CD4-positive, alpha-beta T cell (primary cell): ENCODE results near the gene RAB5A. TPM values are rescaled to one million over a fixed set of nuclear protein-coding genes. Genes with fewer than 3 reads are reported as not detected.

Experiments used
- ATAC-seq: fragments of 200-7000 bp; cut with Tn5 transposase; one replicate; pipeline ENCODE4 v1.10.0; 2022; ENCODE audit warnings: mild to moderate bottlenecking; ENCODE audit not compliant: poor library complexity
- CTCF ChIA-PET: fragments of 350-600 bp; sonication (Branson Sonifier 250); formaldehyde crosslinking; loops from one replicate; lab custom pipeline; 2021; ENCODE audit warnings: antibody characterized with exemption, inconsistent platforms; lab: Charles Lee
- POLR2A ChIA-PET: fragments of 350-600 bp; sonication (Branson Sonifier 250); formaldehyde crosslinking; loops from one replicate; lab custom pipeline; 2021; ENCODE audit warnings: antibody characterized with exemption, inconsistent platforms; lab: Charles Lee
- DNase-seq, 14 experiments: peaks; one replicate each; pipeline ENCODE4 v3.0.0-alpha.2; 2013 to 2020; ENCODE audit warnings: mixed read lengths in 2 of 14
- H3K27ac ChIP-seq, 2 donors: one replicate each; pipeline versions ENCODE4 v1.5.1 to v1.7.0; 2013; ENCODE audit warnings: low read length in 2 of 2, low read depth in 1 of 2, mild to moderate bottlenecking in 1 of 2
- H3K27me3 ChIP-seq, 2 experiments: 1 replicate in 1 of 2; 2 replicates in 1 of 2; pipeline versions ENCODE4 v1.6.1 to v1.7.0; 2013; ENCODE audit warnings: low read length in 2 of 2, control low read depth in 1 of 2, mild to moderate bottlenecking in 1 of 2, moderate library complexity in 1 of 2; ENCODE audit not compliant: insufficient read depth in 2 of 2, control insufficient read depth in 1 of 2
- H3K36me3 ChIP-seq: one replicate; pipeline ENCODE4 v1.6.1; 2013; ENCODE audit warnings: low read length, control low read depth; ENCODE audit not compliant: insufficient read depth
- H3K4me1 ChIP-seq: one replicate; pipeline ENCODE4 v1.6.1; 2013; ENCODE audit warnings: low read length, control low read depth; ENCODE audit not compliant: insufficient read depth
- H3K4me3 ChIP-seq: one replicate; pipeline ENCODE4 v1.5.1; 2013; ENCODE audit warnings: mild to moderate bottlenecking, low read length, moderate library complexity
- H3K9me3 ChIP-seq, 2 experiments: 1 replicate in 1 of 2; 2 replicates in 1 of 2; pipeline versions ENCODE4 v1.6.1 to v1.7.0; 2013; ENCODE audit warnings: low read length in 2 of 2, mild to moderate bottlenecking in 2 of 2, control low read depth in 1 of 2, moderate library complexity in 1 of 2; ENCODE audit not compliant: control insufficient read depth in 1 of 2, insufficient read depth in 1 of 2
- H3K27ac Mint-ChIP-seq: one replicate; pipeline ENCODE4 v1.8.0; 2020; ENCODE audit warnings: mixed read lengths
- H3K27me3 Mint-ChIP-seq: one replicate; pipeline ENCODE4 v1.8.0; 2021; ENCODE audit warnings: mixed read lengths
- H3K36me3 Mint-ChIP-seq: one replicate; pipeline ENCODE4 v1.8.0; 2021; ENCODE audit warnings: low read depth, mixed read lengths
- H3K4me1 Mint-ChIP-seq: one replicate; pipeline ENCODE4 v1.8.0; 2021; ENCODE audit warnings: low read depth, mixed read lengths
- H3K4me3 Mint-ChIP-seq: one replicate; pipeline ENCODE4 v1.8.0; 2020; ENCODE audit warnings: mild to moderate bottlenecking, mixed read lengths
- H3K9me3 Mint-ChIP-seq: one replicate; pipeline ENCODE4 v1.8.0; 2020; ENCODE audit warnings: mixed read lengths
- intact Hi-C, 2 experiments: fragments of 100-400 bp; cut with DNase I in 1 of 2; cut with micrococcal nuclease in 1 of 2; formaldehyde crosslinking; loops; one replicate each; pipeline versions ENCODE4 v1.15.1 to v1.9.0; 2023 to 2025; cut with DNase I, micrococcal nuclease
- total RNA-seq, 174 experiments: library from RNA in 2 of 174; stranded (reverse) in 2 of 174; gene quantifications; one replicate each; pipeline ENCODE4 v1.2.3 and lab custom pipeline; 2021 to 2026
- TF ChIP-seq, protein P1 (sequence below): fragments of 200-600 bp; IDR thresholded peaks from one replicate; pipeline ENCODE4 v1.8.0; 2022; ENCODE audit warnings: antibody characterized with exemption, mild to moderate bottlenecking

RAB5A gene
- total RNA-seq, 2 experiments from 2014 or later = 120 to 125 TPM

DNA sequence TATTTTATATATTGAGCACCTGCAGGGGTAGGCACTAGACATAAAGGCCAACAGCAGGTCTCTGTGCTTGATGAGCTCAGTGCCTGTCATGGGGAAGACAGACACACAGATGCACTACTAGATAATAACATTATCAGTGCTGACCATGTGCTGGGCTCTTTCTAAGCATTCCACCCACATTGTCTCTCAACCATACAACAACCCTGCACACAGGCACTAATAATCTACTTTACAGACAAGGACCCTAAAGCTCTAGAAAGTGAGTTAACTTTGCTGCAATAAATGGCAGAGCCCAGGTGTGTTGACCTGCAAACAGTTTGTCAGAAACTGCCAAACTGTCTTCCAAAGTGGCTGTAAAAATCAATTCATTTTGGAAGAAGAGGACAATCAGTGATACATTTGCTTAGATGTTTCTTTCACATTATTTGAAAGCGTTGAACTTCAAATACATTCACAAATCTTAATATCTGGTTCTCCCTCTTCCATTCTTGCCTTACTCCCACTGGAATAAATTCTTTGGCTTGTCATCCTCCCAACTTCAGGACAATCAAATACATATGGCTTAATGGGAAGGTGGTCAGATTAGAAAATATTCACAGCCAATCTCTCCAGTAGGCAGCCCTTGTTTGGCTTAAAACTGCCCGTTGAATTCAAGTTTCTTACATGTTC is 76.2 kb downstream of the RAB5A start:
- Histone ChIP-seq H3K27ac (no peak overlapping the region), H3K4me1 (peaks cover 4% of the 10 kb centered on the region), H3K27me3 (no peaks in the 10 kb centered on the region), H3K4me3 (no peak overlapping the region), H3K9me3 (no peaks in the 10 kb centered on the region), H3K36me3 (no peaks in the 10 kb centered on the region)
- Mint-ChIP-seq H3K36me3 (no peaks in the 10 kb centered on the region), H3K27ac (no peak overlapping the region), H3K27me3 (no peaks in the 10 kb centered on the region), H3K4me3 (no peak overlapping the region), H3K4me1 (no peaks in the 10 kb centered on the region), H3K9me3 (no peaks in the 10 kb centered on the region)
- intact Hi-C loops = no loop called here
- TF ChIP-seq, protein P1, sequence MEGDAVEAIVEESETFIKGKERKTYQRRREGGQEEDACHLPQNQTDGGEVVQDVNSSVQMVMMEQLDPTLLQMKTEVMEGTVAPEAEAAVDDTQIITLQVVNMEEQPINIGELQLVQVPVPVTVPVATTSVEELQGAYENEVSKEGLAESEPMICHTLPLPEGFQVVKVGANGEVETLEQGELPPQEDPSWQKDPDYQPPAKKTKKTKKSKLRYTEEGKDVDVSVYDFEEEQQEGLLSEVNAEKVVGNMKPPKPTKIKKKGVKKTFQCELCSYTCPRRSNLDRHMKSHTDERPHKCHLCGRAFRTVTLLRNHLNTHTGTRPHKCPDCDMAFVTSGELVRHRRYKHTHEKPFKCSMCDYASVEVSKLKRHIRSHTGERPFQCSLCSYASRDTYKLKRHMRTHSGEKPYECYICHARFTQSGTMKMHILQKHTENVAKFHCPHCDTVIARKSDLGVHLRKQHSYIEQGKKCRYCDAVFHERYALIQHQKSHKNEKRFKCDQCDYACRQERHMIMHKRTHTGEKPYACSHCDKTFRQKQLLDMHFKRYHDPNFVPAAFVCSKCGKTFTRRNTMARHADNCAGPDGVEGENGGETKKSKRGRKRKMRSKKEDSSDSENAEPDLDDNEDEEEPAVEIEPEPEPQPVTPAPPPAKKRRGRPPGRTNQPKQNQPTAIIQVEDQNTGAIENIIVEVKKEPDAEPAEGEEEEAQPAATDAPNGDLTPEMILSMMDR = no peak
- POLR2A ChIA-PET = no interaction called here
- DNase-seq (no peak), ATAC-seq (no peak)
- CTCF ChIA-PET = no interaction called here

DNA sequence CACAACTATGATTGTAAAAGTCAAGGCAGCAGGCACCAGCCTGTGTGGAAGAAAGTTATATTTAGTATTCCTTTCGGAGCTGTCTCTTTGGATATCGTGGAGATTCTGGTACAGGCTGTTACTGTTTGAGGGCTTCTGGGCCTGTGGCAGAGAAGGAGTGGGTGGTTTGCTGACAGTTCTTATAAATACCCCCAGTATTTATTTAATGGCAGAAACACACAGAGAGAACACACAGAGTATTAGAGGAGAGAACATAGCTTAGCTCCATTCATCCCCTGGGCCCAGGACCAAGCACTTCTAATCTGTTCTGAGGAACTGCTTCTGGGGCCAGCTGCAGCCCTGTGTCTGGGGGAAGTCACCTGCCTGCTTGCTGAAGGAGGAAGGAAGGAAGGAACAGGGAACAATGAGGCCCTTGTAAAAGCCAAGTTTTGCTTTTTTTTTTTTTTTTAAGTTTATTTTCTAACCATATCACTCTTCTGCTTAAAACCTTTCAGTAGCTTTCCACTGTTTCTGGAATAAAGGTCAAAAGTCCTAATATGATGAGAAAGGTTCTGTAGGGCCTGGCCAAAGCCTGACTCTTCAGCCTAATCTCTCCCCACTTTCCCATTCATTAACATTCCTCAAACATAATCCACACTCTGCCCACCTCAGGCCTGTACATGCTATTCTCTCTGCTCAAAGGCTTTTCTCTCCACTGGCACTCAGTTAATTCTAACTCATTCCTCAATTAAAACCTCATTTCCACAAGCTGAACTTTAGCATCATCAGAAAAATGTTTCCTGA is 76.9 kb downstream of the RAB5A start:
- Mint-ChIP-seq H3K4me1 (no peaks in the 10 kb centered on the region), H3K9me3 (no peaks in the 10 kb centered on the region), H3K27me3 (no peaks in the 10 kb centered on the region), H3K36me3 (no peaks in the 10 kb centered on the region), H3K27ac (no peak overlapping the region), H3K4me3 (no peak overlapping the region)
- POLR2A ChIA-PET = interaction anchor here (0.6 kb wide), 1 partner anchor 20 kb away, joined by 3 read pairs; no protein-coding TSS in a partner anchor
- intact Hi-C loops = no loop called here
- no peak overlapping the region for H3K4me3 ChIP-seq
- peaks cover 4% of the 10 kb centered on the region for H3K4me1 ChIP-seq
- CTCF ChIA-PET = no interaction called here
- H3K27ac ChIP-seq = no peak overlapping the region
- no peak for DNase-seq
- no peaks in the 10 kb centered on the region for H3K27me3 ChIP-seq
- no peaks in the 10 kb centered on the region for H3K9me3 ChIP-seq
- no peak for ATAC-seq
- H3K36me3 ChIP-seq = no peaks in the 10 kb centered on the region
- TF ChIP-seq, protein P1 = no peak

DNA sequence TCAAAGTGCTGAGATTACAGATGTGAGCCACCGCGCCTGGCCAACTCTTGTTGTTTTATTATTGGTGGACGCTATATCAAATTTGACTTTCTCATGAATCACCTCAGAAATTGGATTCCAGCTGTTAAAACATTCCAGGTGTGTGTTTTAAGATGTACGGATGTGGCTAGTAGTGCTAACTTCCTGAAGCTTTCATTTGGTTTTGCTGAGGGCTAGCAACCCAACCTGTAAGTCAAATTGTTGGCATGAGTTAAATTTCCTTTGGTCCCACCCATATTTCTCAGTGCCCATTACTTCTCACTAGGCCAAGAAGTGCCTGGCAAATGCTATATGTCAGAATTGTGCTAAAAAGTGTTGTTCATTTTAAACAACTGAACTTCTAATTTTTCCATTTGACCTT is 80.2 kb downstream of the RAB5A start:
- no peak overlapping the region for H3K27ac ChIP-seq
- Mint-ChIP-seq H3K4me3 (no peak overlapping the region), H3K9me3 (no peaks in the 10 kb centered on the region), H3K27ac (no peak overlapping the region), H3K4me1 (no peaks in the 10 kb centered on the region), H3K36me3 (no peaks in the 10 kb centered on the region), H3K27me3 (no peaks in the 10 kb centered on the region)
- H3K4me1 ChIP-seq = peaks cover 4% of the 10 kb centered on the region
- H3K27me3 ChIP-seq = no peaks in the 10 kb centered on the region
- POLR2A ChIA-PET = interaction anchor here (1.1 kb wide), 1 partner anchor 17 kb away, joined by 4 read pairs; no protein-coding TSS in a partner anchor
- DNase-seq = no peak
- CTCF ChIA-PET = interaction anchor here (1.5 kb wide), 1 partner anchor 11 kb away, joined by 3 read pairs; no protein-coding TSS in a partner anchor
- TF ChIP-seq, protein P1 = no peak
- intact Hi-C loops = no loop called here
- H3K36me3 ChIP-seq = no peaks in the 10 kb centered on the region
- no peak overlapping the region for H3K4me3 ChIP-seq
- no peak for ATAC-seq
- no peaks in the 10 kb centered on the region for H3K9me3 ChIP-seq
